SK-N-SH treated with all-trans-retinoic acid at 6 μM for 48 hours (cell line): ENCODE measurements around the gene CHST11.

Experiments used
- ATAC-seq: fragments of 200-7000 bp; cut with Tn5 transposase; 3 replicates; pipeline ENCODE4 v1.9.1; 2020; ENCODE audit warnings: mild to moderate bottlenecking, moderate library complexity
- ARNTL ChIP-seq: fragments of 450-650 bp; formaldehyde crosslinking; IDR thresholded peaks from 2 replicates; pipeline ENCODE4 v1.5.0; 2020; ENCODE audit warnings: low read depth, mild to moderate bottlenecking, moderate library complexity, borderline replicate concordance
- BACH2 ChIP-seq: fragments of 250-450 bp; sonication (Bioruptor Pico); IDR thresholded peaks from 2 replicates; pipeline ENCODE4 v1.9.0; 2021; ENCODE audit warnings: mild to moderate bottlenecking, borderline replicate concordance
- ESRRG ChIP-seq: fragments of 250-450 bp; sonication (Bioruptor Pico); IDR thresholded peaks from 2 replicates; pipeline ENCODE4 v1.6.1; 2021; ENCODE audit warnings: mild to moderate bottlenecking
- GLIS3 ChIP-seq: fragments of 250-450 bp; sonication (Bioruptor Pico); IDR thresholded peaks from 2 replicates; pipeline ENCODE4 v1.5.0; 2020; ENCODE audit warnings: mild to moderate bottlenecking, moderate library complexity
- ISL1 ChIP-seq: fragments of 250-450 bp; sonication (Bioruptor Pico); IDR thresholded peaks from 2 replicates; pipeline ENCODE4 v2.1.2; 2022; ENCODE audit warnings: mild to moderate bottlenecking, moderate library complexity
- OSR1 ChIP-seq: fragments of 250-450 bp; sonication (Bioruptor Pico); IDR thresholded peaks from 2 replicates; pipeline ENCODE4 v1.8.0; 2022; ENCODE audit warnings: moderate library complexity, mild to moderate bottlenecking, inconsistent platforms
- PPARA ChIP-seq: fragments of 250-450 bp; sonication (Bioruptor Pico); IDR thresholded peaks from 2 replicates; pipeline ENCODE4 v1.5.0; 2020; ENCODE audit warnings: mild to moderate bottlenecking, borderline replicate concordance
- RARB ChIP-seq: fragments of 250-450 bp; sonication (Bioruptor Pico); IDR thresholded peaks from 2 replicates; pipeline ENCODE4 v1.8.0; 2021; ENCODE audit warnings: mild to moderate bottlenecking, moderate library complexity
- SNAI2 ChIP-seq: fragments of 250-450 bp; sonication (Bioruptor Pico); IDR thresholded peaks from 2 replicates; pipeline ENCODE4 v1.5.0; 2020; ENCODE audit warnings: mild to moderate bottlenecking, moderate library complexity
- TCF4 ChIP-seq: fragments of 250-450 bp; sonication (Bioruptor Pico); IDR thresholded peaks from 2 replicates; pipeline ENCODE4 v1.8.0; 2021; ENCODE audit warnings: mild to moderate bottlenecking, moderate library complexity, borderline replicate concordance
- ZC3H10 ChIP-seq: fragments of 250-450 bp; sonication (Bioruptor Pico); IDR thresholded peaks from 2 replicates; pipeline ENCODE4 v1.5.1; 2021; ENCODE audit warnings: mild to moderate bottlenecking, moderate library complexity
- ZFP3 ChIP-seq: fragments of 250-450 bp; sonication (Bioruptor Pico); IDR thresholded peaks from 2 replicates; pipeline ENCODE4 v1.5.0; 2020; ENCODE audit warnings: mild to moderate bottlenecking, moderate library complexity
- ZFP30 ChIP-seq: fragments of 450-650 bp; formaldehyde crosslinking; IDR thresholded peaks from 2 replicates; pipeline ENCODE4 v1.5.0; 2022; ENCODE audit warnings: mild to moderate bottlenecking, moderate library complexity
- ZNF70 ChIP-seq: fragments of 450-650 bp; formaldehyde crosslinking; IDR thresholded peaks from 2 replicates; pipeline ENCODE4 v1.5.0; 2020; ENCODE audit warnings: mild to moderate bottlenecking, moderate library complexity
- ZNF8 ChIP-seq: fragments of 450-650 bp; formaldehyde crosslinking; IDR thresholded peaks from 2 replicates; pipeline ENCODE4 v1.5.0; 2020; ENCODE audit warnings: mild to moderate bottlenecking, moderate library complexity
- TF ChIP-seq, protein P1 (sequence below): fragments of 250-450 bp; sonication (Bioruptor Pico); IDR thresholded peaks from 2 replicates; pipeline ENCODE4 v1.5.0; 2020; ENCODE audit warnings: mild to moderate bottlenecking, moderate library complexity
- TF ChIP-seq, protein P2 (sequence below): fragments of 250-450 bp; sonication (Bioruptor Pico); IDR thresholded peaks from 2 replicates; pipeline ENCODE4 v1.8.0; 2021; ENCODE audit warnings: low read depth, mild to moderate bottlenecking, moderate library complexity, borderline replicate concordance
- TF ChIP-seq, protein P3 (sequence below): fragments of 250-450 bp; sonication (Bioruptor Pico); IDR thresholded peaks from 2 replicates; pipeline ENCODE4 v1.5.1; 2020; ENCODE audit warnings: low read depth, mild to moderate bottlenecking, moderate library complexity
- TF ChIP-seq, protein P4 (sequence below): fragments of 250-450 bp; sonication (Bioruptor Pico); IDR thresholded peaks from 2 replicates; pipeline ENCODE4 v1.8.0; 2020; ENCODE audit warnings: mild to moderate bottlenecking, moderate library complexity, borderline replicate concordance

The CHST11 gene

DNA sequence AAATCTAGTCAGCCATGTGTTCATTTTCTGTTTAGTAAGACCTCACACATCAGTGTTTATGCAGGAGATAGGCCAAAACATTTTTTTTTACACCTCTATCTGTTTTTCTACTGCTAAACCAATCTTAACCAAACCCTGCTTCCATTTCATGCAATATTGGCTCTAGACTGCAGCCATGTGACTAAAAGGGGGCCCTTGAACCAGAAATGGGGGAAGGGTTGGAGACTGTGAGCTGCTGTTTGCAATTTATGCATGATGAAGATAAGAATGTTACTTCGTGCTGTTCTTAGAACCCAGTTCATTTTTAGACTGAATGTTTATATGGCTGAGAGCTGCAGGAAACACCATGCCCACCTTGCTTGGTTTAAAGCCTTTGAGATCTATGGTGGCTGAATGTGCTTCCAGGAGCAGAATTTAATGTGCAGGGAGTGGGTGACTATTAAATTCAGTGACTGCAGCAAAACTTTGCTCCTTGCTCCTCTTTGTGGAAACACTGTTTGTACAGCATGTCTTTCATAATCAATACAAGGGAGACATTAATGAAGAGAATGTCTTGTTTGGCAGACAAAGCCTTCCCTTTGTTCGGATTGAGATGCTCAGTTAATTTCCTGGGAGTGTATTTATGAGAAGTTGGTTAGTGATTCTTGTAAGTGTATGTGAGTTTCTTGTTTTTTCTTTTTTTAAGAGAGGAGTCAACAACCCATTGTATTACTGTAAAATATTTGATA, 53.6 kb downstream of the CHST11 start:
- TF ChIP-seq, protein P1, sequence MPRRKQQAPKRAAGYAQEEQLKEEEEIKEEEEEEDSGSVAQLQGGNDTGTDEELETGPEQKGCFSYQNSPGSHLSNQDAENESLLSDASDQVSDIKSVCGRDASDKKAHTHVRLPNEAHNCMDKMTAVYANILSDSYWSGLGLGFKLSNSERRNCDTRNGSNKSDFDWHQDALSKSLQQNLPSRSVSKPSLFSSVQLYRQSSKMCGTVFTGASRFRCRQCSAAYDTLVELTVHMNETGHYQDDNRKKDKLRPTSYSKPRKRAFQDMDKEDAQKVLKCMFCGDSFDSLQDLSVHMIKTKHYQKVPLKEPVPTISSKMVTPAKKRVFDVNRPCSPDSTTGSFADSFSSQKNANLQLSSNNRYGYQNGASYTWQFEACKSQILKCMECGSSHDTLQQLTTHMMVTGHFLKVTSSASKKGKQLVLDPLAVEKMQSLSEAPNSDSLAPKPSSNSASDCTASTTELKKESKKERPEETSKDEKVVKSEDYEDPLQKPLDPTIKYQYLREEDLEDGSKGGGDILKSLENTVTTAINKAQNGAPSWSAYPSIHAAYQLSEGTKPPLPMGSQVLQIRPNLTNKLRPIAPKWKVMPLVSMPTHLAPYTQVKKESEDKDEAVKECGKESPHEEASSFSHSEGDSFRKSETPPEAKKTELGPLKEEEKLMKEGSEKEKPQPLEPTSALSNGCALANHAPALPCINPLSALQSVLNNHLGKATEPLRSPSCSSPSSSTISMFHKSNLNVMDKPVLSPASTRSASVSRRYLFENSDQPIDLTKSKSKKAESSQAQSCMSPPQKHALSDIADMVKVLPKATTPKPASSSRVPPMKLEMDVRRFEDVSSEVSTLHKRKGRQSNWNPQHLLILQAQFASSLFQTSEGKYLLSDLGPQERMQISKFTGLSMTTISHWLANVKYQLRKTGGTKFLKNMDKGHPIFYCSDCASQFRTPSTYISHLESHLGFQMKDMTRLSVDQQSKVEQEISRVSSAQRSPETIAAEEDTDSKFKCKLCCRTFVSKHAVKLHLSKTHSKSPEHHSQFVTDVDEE (CRISPR knock-in tag) = no peak
- TF ChIP-seq BACH2 (CRISPR knock-in tag) (no peak), SNAI2 (CRISPR knock-in tag) (no peak), TCF4 (CRISPR knock-in tag) (no peak), ZC3H10 (CRISPR knock-in tag) (no peak), OSR1 (no peak), ESRRG (CRISPR knock-in tag) (no peak), ZFP3 (CRISPR knock-in tag) (no peak), ISL1 (CRISPR knock-in tag) (no peak), PPARA (CRISPR knock-in tag) (no peak), GLIS3 (no peak)
- TF ChIP-seq, protein P2, sequence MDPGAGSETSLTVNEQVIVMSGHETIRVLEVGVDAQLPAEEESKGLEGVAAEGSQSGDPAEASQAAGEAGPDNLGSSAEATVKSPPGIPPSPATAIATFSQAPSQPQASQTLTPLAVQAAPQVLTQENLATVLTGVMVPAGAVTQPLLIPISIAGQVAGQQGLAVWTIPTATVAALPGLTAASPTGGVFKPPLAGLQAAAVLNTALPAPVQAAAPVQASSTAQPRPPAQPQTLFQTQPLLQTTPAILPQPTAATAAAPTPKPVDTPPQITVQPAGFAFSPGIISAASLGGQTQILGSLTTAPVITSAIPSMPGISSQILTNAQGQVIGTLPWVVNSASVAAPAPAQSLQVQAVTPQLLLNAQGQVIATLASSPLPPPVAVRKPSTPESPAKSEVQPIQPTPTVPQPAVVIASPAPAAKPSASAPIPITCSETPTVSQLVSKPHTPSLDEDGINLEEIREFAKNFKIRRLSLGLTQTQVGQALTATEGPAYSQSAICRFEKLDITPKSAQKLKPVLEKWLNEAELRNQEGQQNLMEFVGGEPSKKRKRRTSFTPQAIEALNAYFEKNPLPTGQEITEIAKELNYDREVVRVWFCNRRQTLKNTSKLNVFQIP (CRISPR knock-in tag) = no peak
- TF ChIP-seq, protein P3, sequence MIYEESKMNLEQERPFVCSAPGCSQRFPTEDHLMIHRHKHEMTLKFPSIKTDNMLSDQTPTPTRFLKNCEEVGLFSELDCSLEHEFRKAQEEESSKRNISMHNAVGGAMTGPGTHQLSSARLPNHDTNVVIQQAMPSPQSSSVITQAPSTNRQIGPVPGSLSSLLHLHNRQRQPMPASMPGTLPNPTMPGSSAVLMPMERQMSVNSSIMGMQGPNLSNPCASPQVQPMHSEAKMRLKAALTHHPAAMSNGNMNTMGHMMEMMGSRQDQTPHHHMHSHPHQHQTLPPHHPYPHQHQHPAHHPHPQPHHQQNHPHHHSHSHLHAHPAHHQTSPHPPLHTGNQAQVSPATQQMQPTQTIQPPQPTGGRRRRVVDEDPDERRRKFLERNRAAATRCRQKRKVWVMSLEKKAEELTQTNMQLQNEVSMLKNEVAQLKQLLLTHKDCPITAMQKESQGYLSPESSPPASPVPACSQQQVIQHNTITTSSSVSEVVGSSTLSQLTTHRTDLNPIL (CRISPR knock-in tag) = no peak
- ATAC-seq = no peak

DNA sequence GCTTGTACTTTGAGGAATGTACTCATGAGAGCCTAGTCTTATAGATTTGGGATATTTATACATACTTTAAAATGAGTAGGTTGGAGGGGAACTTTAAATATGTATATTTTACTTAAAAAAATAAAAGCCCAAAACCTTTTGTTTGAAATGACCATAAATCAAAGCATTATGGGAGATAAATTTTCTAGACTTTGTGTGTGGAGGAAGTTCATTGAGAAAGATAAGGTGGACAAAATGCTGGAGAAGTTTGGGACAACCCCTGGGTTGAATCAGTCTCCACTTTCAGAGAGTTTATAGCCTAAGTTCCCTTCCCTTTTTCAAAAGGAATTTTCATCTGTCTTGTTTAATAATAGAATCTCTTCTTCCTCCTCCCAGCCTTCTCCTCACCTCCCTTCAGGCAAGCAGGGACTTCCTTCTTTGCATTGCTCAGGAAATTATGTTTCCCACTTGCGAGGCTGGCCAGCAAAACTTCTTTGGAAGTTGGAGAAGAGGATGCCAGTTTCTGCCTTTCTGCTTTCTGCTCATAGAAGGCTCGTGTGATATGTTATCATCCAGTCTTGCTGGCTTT, 54.2 kb downstream of the CHST11 start:
- TF ChIP-seq ZC3H10 (CRISPR knock-in tag) (no peak), ZFP30 (CRISPR knock-in tag) (no peak), RARB (CRISPR knock-in tag) (no peak), TCF4 (CRISPR knock-in tag) (no peak), ESRRG (CRISPR knock-in tag) (no peak), ARNTL (CRISPR knock-in tag) (no peak), ZFP3 (CRISPR knock-in tag) (no peak)
- TF ChIP-seq, protein P4, sequence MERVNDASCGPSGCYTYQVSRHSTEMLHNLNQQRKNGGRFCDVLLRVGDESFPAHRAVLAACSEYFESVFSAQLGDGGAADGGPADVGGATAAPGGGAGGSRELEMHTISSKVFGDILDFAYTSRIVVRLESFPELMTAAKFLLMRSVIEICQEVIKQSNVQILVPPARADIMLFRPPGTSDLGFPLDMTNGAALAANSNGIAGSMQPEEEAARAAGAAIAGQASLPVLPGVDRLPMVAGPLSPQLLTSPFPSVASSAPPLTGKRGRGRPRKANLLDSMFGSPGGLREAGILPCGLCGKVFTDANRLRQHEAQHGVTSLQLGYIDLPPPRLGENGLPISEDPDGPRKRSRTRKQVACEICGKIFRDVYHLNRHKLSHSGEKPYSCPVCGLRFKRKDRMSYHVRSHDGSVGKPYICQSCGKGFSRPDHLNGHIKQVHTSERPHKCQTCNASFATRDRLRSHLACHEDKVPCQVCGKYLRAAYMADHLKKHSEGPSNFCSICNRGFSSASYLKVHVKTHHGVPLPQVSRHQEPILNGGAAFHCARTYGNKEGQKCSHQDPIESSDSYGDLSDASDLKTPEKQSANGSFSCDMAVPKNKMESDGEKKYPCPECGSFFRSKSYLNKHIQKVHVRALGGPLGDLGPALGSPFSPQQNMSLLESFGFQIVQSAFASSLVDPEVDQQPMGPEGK (CRISPR knock-in tag) = no peak
- TF ChIP-seq, all 23 proteins: peak for 0
- no peak; the same call in 2 of the 3 replicates for ATAC-seq

DNA sequence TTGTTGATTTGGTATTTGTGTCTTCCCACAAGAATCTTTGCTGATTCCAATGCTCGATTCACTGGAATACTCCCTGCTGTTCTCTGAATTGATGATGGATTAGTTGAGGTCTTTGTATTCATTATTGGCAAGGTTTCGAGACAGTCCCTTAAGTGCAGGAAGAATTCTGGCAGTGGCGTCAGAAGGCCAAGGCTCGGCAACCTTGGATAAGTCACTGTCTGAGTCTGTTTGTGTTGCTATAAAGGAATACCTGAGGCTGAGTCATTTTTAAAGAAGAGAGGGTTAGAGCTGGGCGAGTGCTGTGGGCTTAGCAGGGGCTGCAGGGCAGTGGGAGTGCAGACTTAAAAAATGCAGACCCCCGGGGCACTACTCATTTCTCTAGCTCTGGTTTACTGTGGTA, 56.9 kb downstream of the CHST11 start:
- no peak for ATAC-seq
- TF ChIP-seq TCF4 (CRISPR knock-in tag) = no peak
- TF ChIP-seq BACH2 (CRISPR knock-in tag) = no peak
- TF ChIP-seq ISL1 (CRISPR knock-in tag) = no peak
- TF ChIP-seq ARNTL (CRISPR knock-in tag) = no peak
- TF ChIP-seq, protein P2 (CRISPR knock-in tag) = no peak
- TF ChIP-seq RARB (CRISPR knock-in tag) = no peak
- TF ChIP-seq, protein P1 (CRISPR knock-in tag) = no peak
- no peak for TF ChIP-seq ZFP30 (CRISPR knock-in tag)
- TF ChIP-seq ZNF8 (CRISPR knock-in tag) = no peak
- TF ChIP-seq ZNF70 = no peak
- TF ChIP-seq ZFP3 (CRISPR knock-in tag) = no peak
- no peak for TF ChIP-seq OSR1
- TF ChIP-seq, protein P4 (CRISPR knock-in tag) = no peak
